SW480 (cell line): ENCODE measurements around the gene RUNX2.

Experiments used
- DNase-seq: peaks from one replicate; pipeline ENCODE4 v3.0.0-alpha.2; 2016; ENCODE audit warnings: low spot score

The RUNX2 gene

DNA sequence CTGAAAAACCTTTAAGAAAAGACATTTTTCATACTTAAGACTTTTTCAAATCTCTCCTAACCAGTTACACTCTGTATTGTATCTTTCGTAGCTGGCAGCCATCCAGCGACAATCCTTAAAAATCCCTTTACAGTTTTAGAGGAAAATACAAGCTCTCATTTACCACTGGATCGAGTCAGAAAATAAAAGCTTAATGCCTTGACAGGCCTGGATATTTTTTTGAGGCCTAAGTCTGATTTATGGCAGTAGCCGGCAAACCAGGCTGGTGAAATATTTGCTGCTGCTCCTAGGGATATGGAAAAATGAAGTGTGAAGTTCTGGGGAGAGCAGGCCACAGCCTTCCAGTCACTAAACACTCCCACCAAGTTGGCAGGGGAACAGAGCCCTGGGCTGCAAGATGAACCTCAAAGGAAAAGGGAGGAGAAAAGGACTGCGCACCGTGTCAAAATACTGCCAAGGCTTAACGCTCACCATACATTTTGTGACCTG lies 262.6 kb downstream of the RUNX2 start:
- no peak for DNase-seq

DNA sequence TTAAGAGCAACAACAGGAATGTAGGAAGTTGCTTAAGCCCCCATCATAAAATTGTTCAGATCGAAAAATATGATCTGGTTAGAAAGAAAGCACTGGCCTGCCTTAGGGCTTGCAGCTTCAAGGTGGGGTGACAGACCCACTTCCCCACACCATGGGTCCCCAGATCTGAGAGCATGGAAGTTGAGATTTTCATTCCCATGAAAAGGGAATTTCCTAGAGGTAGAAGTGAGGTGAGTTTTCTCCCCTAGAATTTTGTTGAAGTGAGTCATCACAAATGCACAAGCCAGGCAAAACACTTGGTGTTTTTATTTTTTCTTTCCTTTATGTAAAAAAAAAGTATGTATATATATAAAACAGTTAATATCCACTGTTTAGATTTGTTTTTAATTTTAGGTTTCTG lies 263.2 kb downstream of the RUNX2 start:
- DNase-seq: no peak

DNA sequence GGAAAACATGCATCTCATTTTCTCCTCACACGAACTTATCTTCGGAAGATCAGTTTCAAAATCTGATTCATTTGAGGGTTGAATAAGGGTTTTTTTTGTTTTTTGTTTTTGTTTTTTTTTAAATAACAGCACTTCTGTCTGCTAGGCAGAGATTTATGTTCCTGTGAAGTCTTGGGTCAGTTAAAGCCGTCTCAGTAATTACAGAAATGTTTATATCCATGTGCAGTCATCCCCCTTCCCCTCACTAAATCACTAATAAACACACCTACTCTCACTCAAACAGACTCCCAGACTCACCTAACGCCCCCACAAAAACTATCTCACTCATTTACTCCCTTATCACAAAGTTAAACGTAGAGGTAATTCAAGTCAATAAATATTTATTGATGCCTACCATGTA lies 263.8 kb downstream of the RUNX2 start:
- DNase-seq: no peak

DNA sequence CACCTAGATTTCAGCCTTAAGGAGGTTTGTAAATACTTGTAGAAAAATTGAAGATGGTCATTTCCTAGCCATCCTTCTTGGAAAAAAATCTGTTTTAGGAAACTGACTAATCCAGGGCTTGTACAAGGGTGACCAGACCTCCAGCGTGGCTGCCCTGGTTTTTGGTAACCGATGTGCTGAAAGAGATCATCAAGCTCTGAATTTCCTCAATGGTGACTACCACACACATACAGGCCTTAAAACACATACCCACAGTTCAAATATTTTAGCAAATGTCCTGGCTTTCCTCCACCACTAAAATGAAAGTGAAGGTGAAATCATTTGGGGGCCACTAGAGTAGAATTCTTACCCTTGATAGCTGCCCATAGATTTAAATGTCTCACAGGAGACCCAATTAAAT lies 264.9 kb downstream of the RUNX2 start:
- DNase-seq: no peak

DNA sequence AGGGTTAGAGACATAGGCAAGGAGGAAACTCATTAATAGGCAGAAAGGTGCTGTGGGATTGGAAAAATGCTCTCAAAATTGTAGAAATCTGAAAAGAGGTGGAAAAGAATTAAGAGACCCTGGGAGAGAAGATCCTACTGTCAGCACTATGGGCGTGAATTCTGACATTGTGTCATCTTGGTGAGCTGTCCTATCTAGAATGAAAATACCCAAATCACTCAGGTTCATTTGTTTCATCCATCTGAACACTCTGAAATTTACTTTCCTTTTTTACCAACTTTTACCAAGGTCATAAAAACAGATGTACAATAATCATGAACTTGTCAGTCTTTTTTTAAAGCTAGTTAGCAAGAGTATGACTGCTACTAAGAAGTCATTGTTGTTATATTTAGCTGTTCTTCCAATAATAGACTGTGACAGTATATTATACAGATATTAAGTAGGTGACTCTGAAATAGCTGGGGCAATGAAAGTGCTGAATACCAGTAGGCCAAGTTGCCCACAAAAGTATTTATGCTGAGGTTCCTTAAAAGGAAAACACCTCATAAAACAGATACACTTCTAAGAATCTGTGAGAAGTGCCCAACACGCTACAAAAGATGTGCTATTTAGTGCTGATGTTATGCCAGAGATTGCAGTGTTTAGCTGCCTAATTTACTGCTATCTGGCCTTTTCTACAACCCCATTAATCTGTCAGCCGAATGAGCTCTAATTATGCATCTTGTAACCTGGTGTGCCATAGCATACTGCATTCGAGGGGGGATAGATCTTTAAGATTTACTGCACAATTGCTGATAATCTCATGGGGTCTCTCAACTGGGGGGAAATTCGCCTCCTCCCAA lies 267.1 kb downstream of the RUNX2 start:
- no peak for DNase-seq

DNA sequence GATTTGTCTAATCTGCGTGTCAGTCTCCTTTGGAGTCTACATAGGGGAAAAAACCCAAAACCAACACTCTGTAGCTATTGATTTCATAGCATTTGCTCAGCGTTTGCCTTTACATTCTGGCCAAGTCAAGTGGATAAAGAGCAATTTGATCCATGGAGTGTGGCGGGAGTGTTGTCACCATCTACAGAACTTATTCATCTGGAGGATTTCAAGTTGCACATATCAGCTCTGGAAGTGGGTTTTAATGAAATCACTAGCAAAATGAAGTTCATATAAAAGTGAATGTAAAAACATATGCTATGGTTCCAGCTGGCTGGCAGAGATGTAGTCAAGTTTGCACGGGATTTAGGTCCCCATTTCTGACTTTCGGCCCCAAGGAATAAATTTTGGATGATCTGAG lies 269.3 kb downstream of the RUNX2 start:
- no peak for DNase-seq

DNA sequence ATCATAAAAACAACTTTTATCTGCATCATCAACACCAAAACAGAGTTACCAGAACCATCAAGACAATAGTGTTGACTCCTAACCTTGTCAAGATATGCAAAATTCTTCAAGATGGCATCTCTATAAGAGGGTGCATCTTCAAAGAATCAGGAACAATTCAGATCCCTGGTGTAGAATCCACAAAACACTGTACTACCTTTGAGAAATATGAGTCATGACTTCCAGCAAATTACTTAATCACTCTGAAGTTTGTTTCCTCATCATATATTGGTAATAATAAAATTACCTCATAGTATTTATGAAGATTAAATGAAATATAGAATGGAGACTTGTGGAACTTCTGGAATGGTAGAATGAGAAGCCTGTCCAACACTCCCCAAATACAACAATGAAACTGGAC lies 270.9 kb downstream of the RUNX2 start:
- no peak for DNase-seq

DNA sequence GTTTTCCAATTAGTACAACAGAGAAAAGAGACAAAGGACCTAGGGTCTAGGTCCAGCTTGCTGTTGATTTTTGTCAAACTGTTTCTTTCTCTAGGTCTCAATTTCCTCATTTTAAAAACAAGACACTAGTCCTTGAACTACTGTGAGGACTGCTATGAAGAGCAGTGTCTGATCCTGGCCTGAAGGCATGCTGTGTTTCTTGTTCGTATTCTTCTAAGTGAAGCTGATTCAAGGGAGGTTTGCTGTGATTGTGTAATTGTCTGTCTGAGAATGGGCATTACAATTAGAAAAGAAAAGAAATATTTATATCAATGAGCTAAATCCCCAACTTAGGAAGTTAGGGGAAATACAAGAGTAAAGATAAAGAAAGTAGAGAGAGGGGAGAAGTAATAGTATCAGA lies 277.8 kb downstream of the RUNX2 start:
- no peak for DNase-seq

DNA sequence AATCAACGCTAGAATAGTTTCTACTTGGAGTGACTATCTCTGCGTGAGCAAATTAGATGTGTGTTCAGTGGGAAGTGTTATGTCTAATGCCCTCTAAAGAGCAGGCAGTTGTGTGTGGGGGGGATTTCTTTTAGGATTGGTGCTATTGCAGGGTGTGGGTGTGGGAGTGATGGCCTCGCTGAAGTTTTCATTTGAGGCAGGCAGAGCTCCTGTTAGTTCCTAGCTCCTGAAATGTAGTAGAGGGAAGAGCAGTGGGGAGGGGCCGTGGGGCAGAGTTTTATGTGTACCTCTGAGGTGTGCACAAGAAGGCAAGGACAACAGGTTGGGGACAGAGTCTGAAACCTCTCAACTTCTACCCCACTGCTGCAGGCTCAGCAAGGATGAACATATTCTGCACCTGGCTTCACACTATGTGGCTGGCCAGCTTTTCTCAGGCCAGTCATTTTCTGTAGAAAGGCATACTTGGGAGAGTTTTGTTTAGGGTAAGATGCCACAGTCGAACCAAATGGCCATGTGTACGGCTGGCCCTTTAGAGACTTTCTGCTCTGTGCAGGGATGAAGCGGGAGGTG lies 278.8 kb downstream of the RUNX2 start:
- peak; percentile 37 for DNase-seq

DNA sequence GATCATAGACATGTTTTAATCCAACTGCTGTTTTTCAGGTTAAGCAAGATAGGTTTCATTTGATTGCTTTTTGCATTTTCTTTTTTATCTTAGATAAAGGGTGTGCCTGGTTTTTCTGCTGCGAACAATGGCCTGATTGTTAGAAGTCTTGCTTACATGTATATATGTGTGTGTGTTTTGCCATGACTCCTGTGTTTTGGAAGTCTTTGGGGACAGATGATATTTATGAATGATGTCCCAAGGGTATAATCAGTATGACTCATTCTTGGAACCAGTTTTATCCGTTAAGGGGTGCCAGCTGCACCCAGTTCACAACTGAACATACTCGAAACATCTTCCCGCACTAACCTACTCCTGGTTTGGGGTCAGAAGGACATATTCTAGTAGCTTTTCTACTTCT lies 279.7 kb downstream of the RUNX2 start:
- peak; percentile 95 for DNase-seq

DNA sequence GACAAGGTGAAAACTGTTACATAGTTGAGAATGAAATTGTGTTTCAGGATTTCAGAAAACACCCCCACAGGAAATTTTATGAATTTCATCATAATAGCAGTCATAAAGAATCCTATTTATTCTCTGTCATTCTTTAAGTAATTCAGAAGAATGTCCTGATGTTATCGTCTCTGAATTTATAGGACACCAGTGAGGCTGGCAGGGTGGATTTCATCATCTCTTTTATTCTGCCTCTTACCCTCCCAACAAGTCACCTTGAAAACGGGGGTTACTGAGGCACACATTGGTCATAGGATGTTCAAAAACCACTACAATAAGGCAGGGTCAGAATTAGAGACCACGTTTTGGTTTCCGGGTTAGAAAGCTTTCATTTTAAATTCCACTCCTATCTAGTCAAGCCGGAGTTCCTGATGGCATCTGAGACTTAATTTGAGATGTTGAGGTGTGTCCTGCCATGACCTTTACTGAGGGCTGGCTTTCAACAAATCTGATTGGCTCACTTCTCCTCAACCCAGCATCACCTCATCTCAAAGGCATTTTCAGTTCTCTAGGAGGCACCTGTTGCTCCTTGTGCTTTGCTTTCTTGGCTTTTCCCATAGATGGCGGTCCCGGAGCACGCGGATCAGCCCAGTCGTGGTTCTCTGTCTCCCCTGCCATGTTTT lies 280.3 kb downstream of the RUNX2 start:
- DNase-seq: peak; percentile 93

DNA sequence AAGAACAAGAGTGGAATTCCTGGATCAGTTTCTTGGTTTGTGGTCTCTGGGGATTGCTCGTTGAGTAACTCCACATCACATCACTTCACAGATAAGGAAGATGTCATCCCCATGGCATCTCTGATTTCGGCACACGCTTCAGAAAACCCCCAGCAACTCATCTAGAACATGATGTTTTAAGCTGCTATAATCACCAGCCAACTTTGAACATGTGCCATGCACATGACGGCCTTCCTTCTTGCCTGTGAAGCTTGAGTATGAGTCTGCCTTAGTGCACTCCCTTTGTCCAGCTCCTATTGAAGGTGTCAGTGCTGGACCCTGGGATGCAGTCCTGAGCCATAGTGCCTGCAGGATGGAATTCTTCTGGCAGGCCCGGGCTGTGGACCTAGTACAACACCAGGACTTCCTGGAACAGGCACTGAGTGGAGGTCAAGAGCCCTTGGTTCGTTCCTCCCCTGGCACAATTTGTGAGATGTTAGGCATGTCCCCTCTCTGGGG lies 281.1 kb downstream of the RUNX2 start:
- DNase-seq: no peak

DNA sequence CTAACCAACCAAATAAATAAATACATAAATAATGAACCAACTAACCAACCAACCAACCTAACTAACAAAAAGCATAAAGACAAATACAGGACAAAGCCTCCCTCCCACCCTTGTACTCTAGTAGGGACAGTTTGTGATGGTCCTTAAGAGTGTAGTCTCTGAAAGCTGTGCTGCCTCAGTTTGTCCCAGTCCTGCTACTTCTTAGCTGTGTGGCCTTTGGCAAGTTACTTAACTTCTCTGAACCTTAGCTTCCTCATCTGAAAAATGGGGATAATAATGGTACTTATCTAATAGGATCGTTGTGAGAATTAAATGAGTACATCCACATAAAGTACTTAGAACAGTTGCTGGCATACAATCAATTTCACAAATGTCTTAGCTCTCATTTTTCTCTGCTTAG lies 282.2 kb downstream of the RUNX2 start:
- DNase-seq: no peak

DNA sequence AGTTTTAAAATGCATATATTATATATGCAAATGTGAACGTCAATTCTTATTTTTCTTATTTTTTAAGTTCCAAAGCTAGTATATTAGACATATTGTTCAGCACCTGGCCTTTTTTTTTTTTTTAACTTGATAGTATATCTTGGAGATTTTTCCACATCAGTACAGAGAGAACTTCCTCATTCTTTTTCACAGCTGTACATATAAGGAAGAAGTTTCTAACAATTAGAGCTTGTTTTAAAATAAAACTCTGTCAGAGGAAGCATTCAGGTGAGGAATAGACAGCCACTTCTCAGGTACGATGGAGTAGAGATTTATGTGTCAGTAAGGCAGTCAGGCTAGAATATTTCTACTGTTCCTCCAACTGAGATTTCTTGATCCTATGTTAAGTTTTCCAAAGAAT lies 282.7 kb downstream of the RUNX2 start:
- no peak for DNase-seq

DNA sequence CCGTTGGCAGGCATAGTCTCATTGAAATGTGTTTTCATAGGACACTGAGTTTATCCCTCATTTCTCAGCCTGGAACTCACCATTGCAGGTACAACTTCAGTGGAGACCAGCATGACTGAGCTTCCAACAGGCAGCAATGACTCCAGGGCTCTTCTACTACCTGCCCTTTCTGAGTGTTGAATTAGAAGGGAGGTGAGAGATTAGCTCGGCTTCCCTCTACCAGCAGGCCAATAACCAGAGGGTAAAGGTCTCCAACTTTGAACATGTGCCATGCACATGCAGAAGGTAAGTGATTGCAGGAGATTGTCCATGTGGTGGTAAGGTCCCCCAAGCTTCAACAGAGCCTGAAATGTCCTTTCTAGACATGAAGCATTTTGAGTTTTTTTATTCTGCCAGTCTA lies 283.4 kb downstream of the RUNX2 start:
- DNase-seq: no peak

DNA sequence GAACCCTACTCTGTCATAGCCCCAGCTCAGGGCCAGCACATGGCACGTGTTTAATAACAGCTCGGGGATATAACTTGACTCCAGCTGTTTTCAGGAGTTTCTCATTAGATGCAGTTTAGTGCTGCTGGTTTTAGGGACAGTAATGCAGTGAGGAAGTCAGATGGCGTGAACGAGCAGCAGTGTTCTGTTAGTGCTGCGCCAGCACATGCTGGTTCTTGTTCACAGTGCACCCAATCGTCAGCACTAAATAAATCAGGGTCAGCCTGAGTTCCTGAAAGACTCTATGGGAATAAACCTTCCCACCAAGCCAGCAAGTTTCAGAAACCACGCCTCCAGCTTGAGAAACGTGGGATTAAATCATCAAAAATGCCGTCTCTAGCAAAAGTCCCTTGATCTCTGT lies 285.5 kb downstream of the RUNX2 start:
- no peak for DNase-seq

DNA sequence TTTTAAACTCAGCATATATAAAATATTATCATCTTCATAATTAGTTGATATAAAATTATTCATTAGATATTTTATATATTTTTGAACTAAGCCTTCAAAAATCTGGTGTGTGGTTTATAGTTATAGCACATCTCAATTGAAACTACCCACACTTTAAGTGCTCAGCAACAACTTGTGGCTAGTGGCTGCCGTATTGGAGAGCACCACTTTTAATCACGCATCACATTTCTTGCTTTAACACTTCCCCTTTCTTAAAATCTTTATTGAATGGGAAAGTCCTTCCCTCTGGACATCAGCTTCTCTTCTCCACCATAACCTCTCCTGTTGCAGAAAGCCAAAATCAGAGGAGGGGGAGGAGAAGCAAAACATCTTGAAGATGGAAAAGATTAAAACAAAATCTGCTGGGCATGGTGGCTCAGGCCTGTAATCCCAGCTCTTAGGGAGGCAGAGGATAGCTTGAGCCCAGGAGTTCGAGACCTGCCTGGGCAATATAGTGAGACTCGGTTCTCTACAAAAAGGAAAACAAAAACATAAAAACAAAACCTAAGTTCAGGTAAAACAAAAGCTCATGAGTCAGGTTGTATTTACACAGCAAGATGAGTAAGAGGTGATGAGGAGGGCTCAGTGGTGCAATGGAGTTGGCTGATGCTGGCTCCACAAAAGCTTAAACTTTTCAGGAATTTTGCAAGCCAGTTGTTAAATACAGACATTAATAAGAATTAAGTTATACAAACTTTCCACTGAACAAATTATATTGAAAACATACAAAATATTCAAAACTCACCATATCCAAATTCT lies 286.6 kb downstream of the RUNX2 start:
- no peak for DNase-seq

DNA sequence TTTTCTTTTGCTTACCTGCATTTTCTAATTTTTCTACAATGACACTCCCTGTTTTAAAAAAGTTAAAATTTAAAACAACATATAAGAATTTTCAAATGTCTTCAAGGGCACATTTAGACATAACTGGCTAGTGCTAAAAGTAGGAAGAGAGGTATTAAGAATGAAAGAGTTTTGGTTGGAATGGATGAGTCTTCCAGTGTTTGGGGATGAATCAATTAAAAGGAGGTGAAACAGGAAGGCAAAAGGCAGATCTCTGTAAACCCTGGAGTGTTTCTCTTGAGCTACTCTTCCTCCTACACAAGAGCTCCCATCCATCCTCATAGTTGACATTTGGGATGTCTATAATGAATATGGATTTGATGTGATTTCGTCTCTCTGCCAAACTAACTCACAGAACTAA lies 288.1 kb downstream of the RUNX2 start:
- DNase-seq: no peak

DNA sequence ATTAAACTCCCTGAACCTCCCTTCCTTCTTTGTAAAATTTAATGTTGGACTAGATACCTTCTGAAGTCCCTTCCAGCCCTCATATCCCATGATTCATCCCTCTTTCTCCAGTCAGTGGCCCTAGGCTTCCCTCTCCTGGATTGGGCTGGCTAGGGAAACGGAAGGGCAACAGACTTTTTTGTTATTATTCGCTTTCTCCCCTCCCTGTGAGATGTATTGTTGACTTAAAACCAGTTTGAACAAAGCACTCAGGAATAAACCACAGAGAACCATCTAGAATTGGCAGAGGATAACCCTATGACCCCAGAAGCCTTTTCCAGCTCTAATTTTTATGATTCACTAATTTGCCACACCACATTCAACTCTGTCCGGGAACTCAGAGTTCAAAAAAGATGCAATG lies 289.3 kb downstream of the RUNX2 start:
- DNase-seq: peak; percentile 7

DNA sequence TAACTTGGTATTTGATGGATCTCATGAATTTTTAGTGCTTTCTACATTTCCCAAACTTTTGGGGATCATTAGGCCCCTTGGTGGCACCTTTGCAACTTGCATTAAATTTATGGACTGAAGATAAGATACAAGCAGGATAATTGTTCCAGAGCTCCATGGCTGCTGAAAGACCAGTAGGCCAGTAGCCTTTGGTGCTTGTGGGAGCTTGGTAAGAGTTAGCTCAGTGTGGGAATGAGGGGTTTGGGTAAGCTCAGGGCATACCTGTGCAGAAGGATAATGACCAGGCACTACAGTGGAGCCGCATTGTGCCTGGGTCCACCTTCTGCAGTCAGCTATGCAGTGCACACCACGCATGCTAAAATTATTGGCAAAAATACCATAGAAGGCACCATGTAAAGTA lies 290.1 kb downstream of the RUNX2 start:
- DNase-seq: no peak

DNA sequence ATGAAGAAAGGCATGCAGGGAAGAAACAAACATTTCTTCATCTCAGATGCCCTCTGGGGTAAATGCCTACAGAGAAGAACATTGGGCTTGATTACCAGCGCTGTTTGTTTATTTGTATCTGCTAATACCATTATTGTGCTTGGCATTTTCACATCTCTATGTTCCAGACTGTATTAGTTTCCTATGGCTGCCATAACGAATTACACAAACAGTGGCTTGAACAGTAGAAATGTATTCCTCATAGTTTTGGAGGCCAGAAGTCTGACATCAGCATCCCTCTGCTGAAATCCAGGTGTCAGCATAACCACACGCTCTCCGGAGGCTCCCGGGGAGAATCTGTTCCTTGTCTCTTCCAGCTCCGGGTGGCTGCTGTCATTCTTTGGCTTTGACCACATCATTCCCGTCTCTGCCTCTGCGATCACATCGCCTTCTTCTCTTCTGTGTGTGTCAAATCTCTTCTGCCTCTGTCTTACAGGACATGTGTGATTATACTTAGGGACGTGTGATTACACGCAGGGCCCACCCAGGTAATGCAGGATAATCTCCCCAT lies 291.2 kb downstream of the RUNX2 start:
- DNase-seq: no peak

DNA sequence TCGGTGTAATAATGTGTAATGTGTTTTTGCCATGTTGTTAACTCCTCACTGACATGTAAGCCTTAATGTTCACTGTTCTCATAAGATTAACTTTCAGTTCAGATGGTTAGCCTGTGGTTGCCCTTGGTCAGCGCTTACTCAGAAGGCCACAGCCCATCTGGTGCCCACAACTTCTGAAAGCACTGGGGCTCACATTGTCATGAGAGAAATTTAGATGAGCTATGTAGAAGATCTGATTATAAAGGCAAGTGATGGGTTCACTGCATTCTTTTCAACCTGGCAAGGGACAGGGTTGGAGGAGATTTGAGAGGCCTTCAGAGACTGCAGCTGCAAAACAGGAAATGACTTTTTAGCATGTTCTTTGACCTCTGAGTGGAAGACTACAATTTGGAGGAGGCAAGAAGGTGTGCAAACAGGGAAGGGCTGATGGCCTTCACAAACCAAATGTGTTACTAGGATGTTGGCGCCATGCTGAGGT lies 291.9 kb downstream of the RUNX2 start:
- DNase-seq: no peak
